WTC11 (cell line): ENCODE measurements around the gene EEF2. TPM values are rescaled to one million over a fixed set of nuclear protein-coding genes. Genes with fewer than 3 reads are reported as not detected.

Experiments
- ATAC-seq: fragments of 200-7000 bp; cut with Tn5 transposase; 2 replicates; pipeline ENCODE4 v1.10.0; 2021; ENCODE audit warnings: mild to moderate bottlenecking, moderate library complexity
- CTCF ChIA-PET: fragments of 300-600 bp; sonication (Branson Sonifier 250); formaldehyde crosslinking; loops from one replicate; lab custom pipeline; 2021; ENCODE audit warnings: antibody characterized with exemption; lab: Charles Lee
- POLR2A ChIA-PET: fragments of 350-600 bp; sonication (Branson Sonifier 250); formaldehyde crosslinking; loops from one replicate; lab custom pipeline; 2021; ENCODE audit warnings: antibody characterized with exemption; lab: Charles Lee
- DNase-seq: peaks from one replicate; pipeline ENCODE4 v3.0.0; 2021; ENCODE audit warnings: low spot score
- H3K27ac Mint-ChIP-seq: 2 replicates; pipeline ENCODE4 v1.8.0; 2021; ENCODE audit warnings: mixed read lengths
- H3K27me3 Mint-ChIP-seq: 2 replicates; pipeline ENCODE4 v1.8.0; 2021; ENCODE audit warnings: low read depth, mild to moderate bottlenecking, moderate library complexity, mixed read lengths
- H3K36me3 Mint-ChIP-seq: 2 replicates; pipeline ENCODE4 v1.8.0; 2021; ENCODE audit warnings: mixed read lengths
- H3K4me1 Mint-ChIP-seq: 2 replicates; pipeline ENCODE4 v1.8.0; 2022; ENCODE audit warnings: mixed read lengths
- H3K4me3 Mint-ChIP-seq: 2 replicates; pipeline ENCODE4 v1.8.0; 2021; ENCODE audit warnings: mild to moderate bottlenecking, moderate library complexity, mixed read lengths
- H3K9me3 Mint-ChIP-seq: 2 replicates; pipeline ENCODE4 v1.8.0; 2021; ENCODE audit warnings: mixed read lengths
- CBFB ChIP-seq: sonication (generic); formaldehyde crosslinking; IDR thresholded peaks from 2 replicates; pipeline ENCODE4 v1.8.1; 2022; ENCODE audit warnings: mild to moderate bottlenecking, low read depth, missing genetic modification reagents
- HMGA2 ChIP-seq: fragments of 250-450 bp; sonication (Bioruptor Pico); IDR thresholded peaks from 2 replicates; pipeline ENCODE4 v1.4.0; 2021; ENCODE audit warnings: mild to moderate bottlenecking, moderate library complexity
- IRF1 ChIP-seq: sonication (generic); formaldehyde crosslinking; IDR thresholded peaks from 2 replicates; pipeline ENCODE4 v1.8.0; 2023; ENCODE audit warnings: missing genetic modification reagents
- MLX ChIP-seq: sonication (generic); formaldehyde crosslinking; IDR thresholded peaks from 2 replicates; pipeline ENCODE4 v1.8.1; 2023; ENCODE audit warnings: mild to moderate bottlenecking, missing genetic modification reagents, moderate library complexity
- MXD4 ChIP-seq: fragments of 250-450 bp; sonication (Bioruptor Pico); IDR thresholded peaks from 2 replicates; pipeline ENCODE4 v1.8.0; 2021; ENCODE audit warnings: mild to moderate bottlenecking, moderate library complexity, borderline replicate concordance
- SP1 ChIP-seq: sonication (generic); formaldehyde crosslinking; conservative IDR thresholded peaks from 2 replicates; pipeline ENCODE4 v1.8.1; 2022; ENCODE audit warnings: missing genetic modification reagents
- TEAD1 ChIP-seq: sonication (generic); formaldehyde crosslinking; IDR thresholded peaks from 2 replicates; pipeline ENCODE4 v1.8.0; 2022; ENCODE audit warnings: mild to moderate bottlenecking, missing genetic modification reagents
- USF1 ChIP-seq: sonication (generic); formaldehyde crosslinking; IDR thresholded peaks from 2 replicates; pipeline ENCODE4 v1.8.0; 2022; ENCODE audit warnings: mild to moderate bottlenecking, missing genetic modification reagents
- USF2 ChIP-seq: sonication (generic); formaldehyde crosslinking; IDR thresholded peaks from 2 replicates; pipeline ENCODE4 v1.8.1; 2023; ENCODE audit warnings: mild to moderate bottlenecking, missing genetic modification reagents, moderate library complexity
- ZNF121 ChIP-seq: sonication (generic); formaldehyde crosslinking; IDR thresholded peaks from 2 replicates; pipeline ENCODE4 v1.8.0; 2023; ENCODE audit warnings: missing genetic modification reagents
- ZNF281 ChIP-seq: sonication (generic); formaldehyde crosslinking; IDR thresholded peaks from 2 replicates; pipeline ENCODE4 v1.8.0; 2023; ENCODE audit warnings: mild to moderate bottlenecking, missing genetic modification reagents
- ZNF317 ChIP-seq: sonication (generic); formaldehyde crosslinking; IDR thresholded peaks from 2 replicates; pipeline ENCODE4 v1.8.1; 2023; ENCODE audit warnings: low read depth, mild to moderate bottlenecking, moderate library complexity, missing genetic modification reagents, borderline replicate concordance
- ZNF512 ChIP-seq: sonication (generic); formaldehyde crosslinking; IDR thresholded peaks from 2 replicates; pipeline ENCODE4 v1.8.1; 2022; ENCODE audit warnings: missing genetic modification reagents, borderline replicate concordance
- ZSCAN18 ChIP-seq: fragments of 250-450 bp; sonication (Bioruptor Pico); IDR thresholded peaks from 2 replicates; pipeline ENCODE4 v2.1.2; 2022; ENCODE audit warnings: mild to moderate bottlenecking, moderate library complexity
- total RNA-seq: library from RNA; stranded (reverse); gene quantifications from 3 replicates; pipeline ENCODE4 v1.2.3, GENCODE V29; 2021

EEF2 gene
- total RNA-seq, 1 experiment from 2014 or later = 3,572 TPM

GRCh38 chr19:3979674-3980352, 5.5 kb downstream of the EEF2 start:
- CTCF ChIA-PET = interaction anchor here (2.2 kb wide), 1 partner anchor 8 kb away, joined by 18 read pairs; no protein-coding TSS in a partner anchor
- Mint-ChIP-seq H3K27ac (0 out of 2 replicates have a peak overlapping the region, but pooled peaks have one; percentile 27), H3K4me3 (no peak overlapping the region)

More at GRCh38 chr19:3979674-3980352, 5.5 kb downstream of the EEF2 start:
- DNase-seq (no peak), ATAC-seq (no peak)
- no peak for TF ChIP-seq HMGA2 (CRISPR knock-in tag)
- no peak for TF ChIP-seq USF2
- no peak for TF ChIP-seq MLX (CRISPR knock-in tag)
- no peak for TF ChIP-seq TEAD1 (CRISPR knock-in tag)
- no peak for TF ChIP-seq ZNF281 (CRISPR knock-in tag)
- no peak for TF ChIP-seq ZNF121 (CRISPR knock-in tag)
- no peak for TF ChIP-seq SP1
- TF ChIP-seq CBFB = no peak
- TF ChIP-seq MXD4 (CRISPR knock-in tag) = no peak
- TF ChIP-seq USF1 (CRISPR knock-in tag) = no peak
- no peak for TF ChIP-seq ZSCAN18 (CRISPR knock-in tag)
- no peak for TF ChIP-seq IRF1 (CRISPR knock-in tag)
- no peak for TF ChIP-seq ZNF317
- no peak for TF ChIP-seq ZNF512 (CRISPR knock-in tag)
- H3K4me1 Mint-ChIP-seq = peaks cover 25% of the 10 kb centered on the region
- no peaks in the 10 kb centered on the region for H3K27me3 Mint-ChIP-seq
- no peaks in the 10 kb centered on the region for H3K9me3 Mint-ChIP-seq
- peaks cover 92% of the 10 kb centered on the region for H3K36me3 Mint-ChIP-seq
- POLR2A ChIA-PET = interaction anchor here (0.7 to 8.7 kb wide), 2 partner anchors 9 to 48 kb away, joined by 3 to 142 read pairs; partner anchors contain the start of gene DAPK3
